ENCODE results near the gene TMEM200A. TPM values are rescaled to one million over a fixed set of nuclear protein-coding genes. Genes with fewer than 3 reads are reported as not detected.

TMEM200A gene
- total and polyA plus RNA-seq, 2 of the 8 experiments (the other 6 are each of a cell fraction or from before 2014, with no cell fraction given), result 6.2 to 13.9 TPM

DNA sequence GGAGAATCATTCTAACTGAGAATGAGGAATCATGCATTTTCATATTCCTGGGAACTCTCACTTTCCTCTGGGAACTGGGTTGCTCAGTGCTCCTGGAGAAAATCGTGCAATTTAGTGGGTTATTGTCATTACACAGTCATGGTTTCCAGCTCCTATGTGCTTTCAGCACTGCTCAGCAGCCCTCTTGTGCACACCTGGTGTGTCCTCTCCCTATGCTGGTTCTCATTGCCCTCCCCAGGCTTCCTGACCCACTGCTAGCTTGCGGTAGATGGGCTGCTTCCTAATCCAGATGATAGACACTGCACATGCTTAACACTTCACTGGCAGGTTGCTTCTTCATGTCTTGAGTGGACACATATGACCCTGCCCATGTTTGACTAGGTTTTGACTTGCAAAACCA, 39.7 kb downstream of the TMEM200A start (continued):
- TF ChIP-seq, protein P1, sequence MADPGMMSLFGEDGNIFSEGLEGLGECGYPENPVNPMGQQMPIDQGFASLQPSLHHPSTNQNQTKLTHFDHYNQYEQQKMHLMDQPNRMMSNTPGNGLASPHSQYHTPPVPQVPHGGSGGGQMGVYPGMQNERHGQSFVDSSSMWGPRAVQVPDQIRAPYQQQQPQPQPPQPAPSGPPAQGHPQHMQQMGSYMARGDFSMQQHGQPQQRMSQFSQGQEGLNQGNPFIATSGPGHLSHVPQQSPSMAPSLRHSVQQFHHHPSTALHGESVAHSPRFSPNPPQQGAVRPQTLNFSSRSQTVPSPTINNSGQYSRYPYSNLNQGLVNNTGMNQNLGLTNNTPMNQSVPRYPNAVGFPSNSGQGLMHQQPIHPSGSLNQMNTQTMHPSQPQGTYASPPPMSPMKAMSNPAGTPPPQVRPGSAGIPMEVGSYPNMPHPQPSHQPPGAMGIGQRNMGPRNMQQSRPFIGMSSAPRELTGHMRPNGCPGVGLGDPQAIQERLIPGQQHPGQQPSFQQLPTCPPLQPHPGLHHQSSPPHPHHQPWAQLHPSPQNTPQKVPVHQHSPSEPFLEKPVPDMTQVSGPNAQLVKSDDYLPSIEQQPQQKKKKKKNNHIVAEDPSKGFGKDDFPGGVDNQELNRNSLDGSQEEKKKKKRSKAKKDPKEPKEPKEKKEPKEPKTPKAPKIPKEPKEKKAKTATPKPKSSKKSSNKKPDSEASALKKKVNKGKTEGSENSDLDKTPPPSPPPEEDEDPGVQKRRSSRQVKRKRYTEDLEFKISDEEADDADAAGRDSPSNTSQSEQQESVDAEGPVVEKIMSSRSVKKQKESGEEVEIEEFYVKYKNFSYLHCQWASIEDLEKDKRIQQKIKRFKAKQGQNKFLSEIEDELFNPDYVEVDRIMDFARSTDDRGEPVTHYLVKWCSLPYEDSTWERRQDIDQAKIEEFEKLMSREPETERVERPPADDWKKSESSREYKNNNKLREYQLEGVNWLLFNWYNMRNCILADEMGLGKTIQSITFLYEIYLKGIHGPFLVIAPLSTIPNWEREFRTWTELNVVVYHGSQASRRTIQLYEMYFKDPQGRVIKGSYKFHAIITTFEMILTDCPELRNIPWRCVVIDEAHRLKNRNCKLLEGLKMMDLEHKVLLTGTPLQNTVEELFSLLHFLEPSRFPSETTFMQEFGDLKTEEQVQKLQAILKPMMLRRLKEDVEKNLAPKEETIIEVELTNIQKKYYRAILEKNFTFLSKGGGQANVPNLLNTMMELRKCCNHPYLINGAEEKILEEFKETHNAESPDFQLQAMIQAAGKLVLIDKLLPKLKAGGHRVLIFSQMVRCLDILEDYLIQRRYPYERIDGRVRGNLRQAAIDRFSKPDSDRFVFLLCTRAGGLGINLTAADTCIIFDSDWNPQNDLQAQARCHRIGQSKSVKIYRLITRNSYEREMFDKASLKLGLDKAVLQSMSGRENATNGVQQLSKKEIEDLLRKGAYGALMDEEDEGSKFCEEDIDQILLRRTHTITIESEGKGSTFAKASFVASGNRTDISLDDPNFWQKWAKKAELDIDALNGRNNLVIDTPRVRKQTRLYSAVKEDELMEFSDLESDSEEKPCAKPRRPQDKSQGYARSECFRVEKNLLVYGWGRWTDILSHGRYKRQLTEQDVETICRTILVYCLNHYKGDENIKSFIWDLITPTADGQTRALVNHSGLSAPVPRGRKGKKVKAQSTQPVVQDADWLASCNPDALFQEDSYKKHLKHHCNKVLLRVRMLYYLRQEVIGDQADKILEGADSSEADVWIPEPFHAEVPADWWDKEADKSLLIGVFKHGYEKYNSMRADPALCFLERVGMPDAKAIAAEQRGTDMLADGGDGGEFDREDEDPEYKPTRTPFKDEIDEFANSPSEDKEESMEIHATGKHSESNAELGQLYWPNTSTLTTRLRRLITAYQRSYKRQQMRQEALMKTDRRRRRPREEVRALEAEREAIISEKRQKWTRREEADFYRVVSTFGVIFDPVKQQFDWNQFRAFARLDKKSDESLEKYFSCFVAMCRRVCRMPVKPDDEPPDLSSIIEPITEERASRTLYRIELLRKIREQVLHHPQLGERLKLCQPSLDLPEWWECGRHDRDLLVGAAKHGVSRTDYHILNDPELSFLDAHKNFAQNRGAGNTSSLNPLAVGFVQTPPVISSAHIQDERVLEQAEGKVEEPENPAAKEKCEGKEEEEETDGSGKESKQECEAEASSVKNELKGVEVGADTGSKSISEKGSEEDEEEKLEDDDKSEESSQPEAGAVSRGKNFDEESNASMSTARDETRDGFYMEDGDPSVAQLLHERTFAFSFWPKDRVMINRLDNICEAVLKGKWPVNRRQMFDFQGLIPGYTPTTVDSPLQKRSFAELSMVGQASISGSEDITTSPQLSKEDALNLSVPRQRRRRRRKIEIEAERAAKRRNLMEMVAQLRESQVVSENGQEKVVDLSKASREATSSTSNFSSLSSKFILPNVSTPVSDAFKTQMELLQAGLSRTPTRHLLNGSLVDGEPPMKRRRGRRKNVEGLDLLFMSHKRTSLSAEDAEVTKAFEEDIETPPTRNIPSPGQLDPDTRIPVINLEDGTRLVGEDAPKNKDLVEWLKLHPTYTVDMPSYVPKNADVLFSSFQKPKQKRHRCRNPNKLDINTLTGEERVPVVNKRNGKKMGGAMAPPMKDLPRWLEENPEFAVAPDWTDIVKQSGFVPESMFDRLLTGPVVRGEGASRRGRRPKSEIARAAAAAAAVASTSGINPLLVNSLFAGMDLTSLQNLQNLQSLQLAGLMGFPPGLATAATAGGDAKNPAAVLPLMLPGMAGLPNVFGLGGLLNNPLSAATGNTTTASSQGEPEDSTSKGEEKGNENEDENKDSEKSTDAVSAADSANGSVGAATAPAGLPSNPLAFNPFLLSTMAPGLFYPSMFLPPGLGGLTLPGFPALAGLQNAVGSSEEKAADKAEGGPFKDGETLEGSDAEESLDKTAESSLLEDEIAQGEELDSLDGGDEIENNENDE (IDR thresholded peaks at IDR 0.05; ENCODE audit: insufficient replicate concordance, low read length), result no peak
- TF ChIP-seq, protein P2, sequence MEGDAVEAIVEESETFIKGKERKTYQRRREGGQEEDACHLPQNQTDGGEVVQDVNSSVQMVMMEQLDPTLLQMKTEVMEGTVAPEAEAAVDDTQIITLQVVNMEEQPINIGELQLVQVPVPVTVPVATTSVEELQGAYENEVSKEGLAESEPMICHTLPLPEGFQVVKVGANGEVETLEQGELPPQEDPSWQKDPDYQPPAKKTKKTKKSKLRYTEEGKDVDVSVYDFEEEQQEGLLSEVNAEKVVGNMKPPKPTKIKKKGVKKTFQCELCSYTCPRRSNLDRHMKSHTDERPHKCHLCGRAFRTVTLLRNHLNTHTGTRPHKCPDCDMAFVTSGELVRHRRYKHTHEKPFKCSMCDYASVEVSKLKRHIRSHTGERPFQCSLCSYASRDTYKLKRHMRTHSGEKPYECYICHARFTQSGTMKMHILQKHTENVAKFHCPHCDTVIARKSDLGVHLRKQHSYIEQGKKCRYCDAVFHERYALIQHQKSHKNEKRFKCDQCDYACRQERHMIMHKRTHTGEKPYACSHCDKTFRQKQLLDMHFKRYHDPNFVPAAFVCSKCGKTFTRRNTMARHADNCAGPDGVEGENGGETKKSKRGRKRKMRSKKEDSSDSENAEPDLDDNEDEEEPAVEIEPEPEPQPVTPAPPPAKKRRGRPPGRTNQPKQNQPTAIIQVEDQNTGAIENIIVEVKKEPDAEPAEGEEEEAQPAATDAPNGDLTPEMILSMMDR (IDR thresholded peaks at IDR 0.05; ENCODE audit: control extremely low read depth in 1 of 3, insufficient read depth in 1 of 3, low read depth in 1 of 3, low read length in 3 of 3), result no peak
